HepG2 (cell line): Measurements from ENCODE around the gene SOX12. TPM values are rescaled to one million over a fixed set of nuclear protein-coding genes. Genes with fewer than 3 reads are reported as not detected.

ENCODE experiments used
- CAMTA2 ChIP-seq: sonication (generic); formaldehyde crosslinking; IDR thresholded peaks from 2 replicates; pipeline ENCODE4 v1.4.0; 2020; ENCODE audit warnings: mild to moderate bottlenecking, missing genetic modification reagents, borderline replicate concordance
- GATAD2A ChIP-seq: IDR thresholded peaks from 2 replicates; pipeline ENCODE4 v1.6.1; 2016
- HOMEZ ChIP-seq: IDR thresholded peaks from 2 replicates; pipeline ENCODE4 v1.6.1; 2016; ENCODE audit warnings: low read depth
- MIER2 ChIP-seq: IDR thresholded peaks from 2 replicates; pipeline ENCODE4 v1.6.1; 2016; ENCODE audit warnings: missing biosample characterization, missing genetic modification reagents
- RFXANK ChIP-seq: IDR thresholded peaks from 2 replicates; pipeline ENCODE4 v1.6.1; 2016
- RNF2 ChIP-seq: fragments of 450-650 bp; conservative IDR thresholded peaks from 2 replicates; pipeline ENCODE4 v1.6.1; 2016; ENCODE audit warnings: low read depth
- SIN3A ChIP-seq: IDR thresholded peaks from 2 replicates; pipeline ENCODE4 v1.6.1; 2011; ENCODE audit warnings: low read depth, mild to moderate bottlenecking, control low read depth, low read length, borderline replicate concordance
- THAP8 ChIP-seq: sonication (generic); formaldehyde crosslinking; IDR thresholded peaks from 2 replicates; pipeline ENCODE4 v1.5.1; 2020; ENCODE audit warnings: missing genetic modification reagents, mild to moderate bottlenecking, borderline replicate concordance
- TMF1 ChIP-seq: sonication (generic); formaldehyde crosslinking; IDR thresholded peaks from 2 replicates; pipeline ENCODE4 v1.8.1; 2022; ENCODE audit warnings: low read depth, missing genetic modification reagents
- USF2 ChIP-seq, 2 experiments: sonication (generic) in 1 of 2; formaldehyde crosslinking in 1 of 2; IDR thresholded peaks; 2 replicates each; pipeline versions ENCODE4 v1.5.1 to v1.6.1; 2011 to 2020; ENCODE audit warnings: borderline replicate concordance in 1 of 2, low read depth in 1 of 2, low read length in 1 of 2, mild to moderate bottlenecking in 1 of 2, missing genetic modification reagents in 1 of 2, moderate library complexity in 1 of 2
- ZKSCAN1 ChIP-seq: fragments of 150-350 bp; IDR thresholded peaks from 2 replicates; pipeline ENCODE4 v1.6.1; 2014; ENCODE audit warnings: low read length
- ZNF34 ChIP-seq: sonication (generic); formaldehyde crosslinking; IDR thresholded peaks from 2 replicates; pipeline ENCODE4 v1.4.0; 2020; ENCODE audit warnings: mild to moderate bottlenecking, missing genetic modification reagents, borderline replicate concordance
- ZNF431 ChIP-seq: sonication (generic); formaldehyde crosslinking; IDR thresholded peaks from 2 replicates; pipeline ENCODE4 v1.9.0; 2022; ENCODE audit warnings: missing genetic modification reagents, low read depth, mild to moderate bottlenecking, borderline replicate concordance
- ZNF672 ChIP-seq: sonication (generic); formaldehyde crosslinking; IDR thresholded peaks from 2 replicates; pipeline ENCODE4 v1.8.1; 2022; ENCODE audit warnings: missing genetic modification reagents
- ZXDC ChIP-seq: sonication (generic); formaldehyde crosslinking; IDR thresholded peaks from 2 replicates; pipeline ENCODE4 v1.5.0; 2020; ENCODE audit warnings: mild to moderate bottlenecking, missing genetic modification reagents
- polyA plus RNA-seq, 8 experiments: library from polyadenylated mRNA; depleted of rRNA in 3 of 8; stranded (reverse) in 7 of 8; unstranded in 1 of 8; fragments of >200 nt; fragmentation: Illumina TruSeq in 4 of 8; extraction: Trizol in 4 of 8; gene quantifications; 2 replicates each; pipeline versions ENCODE4 v1.2.1 to v1.2.3, GENCODE V29; 2011 to 2016; ENCODE audit warnings: low read depth in 4 of 8, missing spikeins in 1 of 8, mixed read lengths in 1 of 8; ENCODE audit not compliant: insufficient read depth in 1 of 8
- total RNA-seq, 5 experiments: library from RNA; depleted of rRNA; stranded (reverse); fragments of >200 nt; fragmentation: Illumina TruSeq; extraction: Trizol; gene quantifications; 2 replicates each; pipeline ENCODE4 v1.2.3, GENCODE V29; 2016; ENCODE audit warnings: low read depth in 1 of 5
- TF ChIP-seq, protein P1 (sequence below): sonication (generic); formaldehyde crosslinking; IDR thresholded peaks from 2 replicates; pipeline ENCODE4 v1.5.0; 2020; ENCODE audit warnings: missing genetic modification reagents
- TF ChIP-seq, protein P2 (sequence below): fragments of 450-650 bp; IDR thresholded peaks from 2 replicates; pipeline ENCODE4 v1.6.1; 2016
- TF ChIP-seq, protein P3 (sequence below): sonication (generic); formaldehyde crosslinking; IDR thresholded peaks from 2 replicates; pipeline ENCODE4 v1.8.0; 2022; ENCODE audit warnings: missing genetic modification reagents, mild to moderate bottlenecking, borderline replicate concordance

SOX12 gene
- total and polyA plus RNA-seq, 2 of the 13 experiments (the other 11 are each of a cell fraction or from before 2014, with no cell fraction given): 10.0 to 18.7 TPM

DNA sequence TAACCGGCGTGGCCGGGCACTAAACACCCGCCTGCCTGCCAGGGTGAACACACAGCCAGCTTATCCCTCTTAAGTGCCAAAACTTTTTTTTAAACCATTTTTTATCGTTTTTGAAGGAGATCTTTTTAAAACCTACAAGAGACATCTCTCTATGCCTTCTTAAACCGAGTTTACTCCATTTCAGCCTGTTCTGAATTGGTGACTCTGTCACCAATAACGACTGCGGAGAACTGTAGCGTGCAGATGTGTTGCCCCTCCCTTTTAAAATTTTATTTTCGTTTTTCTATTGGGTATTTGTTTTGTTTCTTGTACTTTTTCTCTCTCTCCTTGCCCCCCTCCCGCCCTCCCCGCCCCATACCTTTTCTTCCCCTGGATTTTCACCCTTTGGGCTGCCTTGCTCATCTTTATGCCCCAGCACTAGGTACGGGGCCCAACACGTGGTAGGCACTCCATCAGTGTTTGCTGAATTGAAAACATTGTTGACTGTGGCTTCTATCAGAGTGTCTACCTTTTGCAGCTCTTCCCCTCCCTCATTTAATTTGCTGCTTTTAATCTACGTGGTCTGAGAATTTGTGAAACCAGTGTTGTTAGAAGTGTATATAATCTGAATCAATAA is 26.5 kb upstream of the SOX12 start (continued):
- TF ChIP-seq HOMEZ (CRISPR knock-in tag): no peak
- TF ChIP-seq ZNF34 (CRISPR knock-in tag): no peak
- TF ChIP-seq, protein P1, sequence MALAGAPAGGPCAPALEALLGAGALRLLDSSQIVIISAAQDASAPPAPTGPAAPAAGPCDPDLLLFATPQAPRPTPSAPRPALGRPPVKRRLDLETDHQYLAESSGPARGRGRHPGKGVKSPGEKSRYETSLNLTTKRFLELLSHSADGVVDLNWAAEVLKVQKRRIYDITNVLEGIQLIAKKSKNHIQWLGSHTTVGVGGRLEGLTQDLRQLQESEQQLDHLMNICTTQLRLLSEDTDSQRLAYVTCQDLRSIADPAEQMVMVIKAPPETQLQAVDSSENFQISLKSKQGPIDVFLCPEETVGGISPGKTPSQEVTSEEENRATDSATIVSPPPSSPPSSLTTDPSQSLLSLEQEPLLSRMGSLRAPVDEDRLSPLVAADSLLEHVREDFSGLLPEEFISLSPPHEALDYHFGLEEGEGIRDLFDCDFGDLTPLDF (CRISPR knock-in tag): no peak
- no peak for TF ChIP-seq MIER2 (CRISPR knock-in tag)
- TF ChIP-seq CAMTA2 (CRISPR knock-in tag): no peak; the same call in 1 of the 2 replicates
- no peak for TF ChIP-seq ZKSCAN1
- no peak for TF ChIP-seq TMF1 (CRISPR knock-in tag)
- TF ChIP-seq THAP8 (CRISPR knock-in tag): no peak
- TF ChIP-seq RFXANK (CRISPR knock-in tag): no peak
- TF ChIP-seq ZNF431: peak; percentile 9; the same call in 1 of the 2 replicates
- TF ChIP-seq, protein P2, sequence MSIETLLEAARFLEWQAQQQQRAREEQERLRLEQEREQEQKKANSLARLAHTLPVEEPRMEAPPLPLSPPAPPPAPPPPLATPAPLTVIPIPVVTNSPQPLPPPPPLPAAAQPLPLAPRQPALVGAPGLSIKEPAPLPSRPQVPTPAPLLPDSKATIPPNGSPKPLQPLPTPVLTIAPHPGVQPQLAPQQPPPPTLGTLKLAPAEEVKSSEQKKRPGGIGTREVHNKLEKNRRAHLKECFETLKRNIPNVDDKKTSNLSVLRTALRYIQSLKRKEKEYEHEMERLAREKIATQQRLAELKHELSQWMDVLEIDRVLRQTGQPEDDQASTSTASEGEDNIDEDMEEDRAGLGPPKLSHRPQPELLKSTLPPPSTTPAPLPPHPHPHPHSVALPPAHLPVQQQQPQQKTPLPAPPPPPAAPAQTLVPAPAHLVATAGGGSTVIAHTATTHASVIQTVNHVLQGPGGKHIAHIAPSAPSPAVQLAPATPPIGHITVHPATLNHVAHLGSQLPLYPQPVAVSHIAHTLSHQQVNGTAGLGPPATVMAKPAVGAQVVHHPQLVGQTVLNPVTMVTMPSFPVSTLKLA: 0 out of 2 replicates have a peak, but pooled peaks have one; percentile 2
- no peak for TF ChIP-seq USF2 (IDR thresholded peaks at IDR 0.05; ENCODE audit: low read depth, low read length)
- no peak for TF ChIP-seq USF2 (CRISPR knock-in tag; IDR thresholded peaks at IDR 0.05; ENCODE audit: borderline replicate concordance)
- TF ChIP-seq RNF2: no peak
- no peak for TF ChIP-seq GATAD2A (CRISPR knock-in tag)
- TF ChIP-seq ZXDC (CRISPR knock-in tag): no peak
- no peak for TF ChIP-seq ZNF672 (CRISPR knock-in tag)
- TF ChIP-seq SIN3A: peak; percentile 56; the same call in 1 of the 2 replicates
- TF ChIP-seq, protein P3, sequence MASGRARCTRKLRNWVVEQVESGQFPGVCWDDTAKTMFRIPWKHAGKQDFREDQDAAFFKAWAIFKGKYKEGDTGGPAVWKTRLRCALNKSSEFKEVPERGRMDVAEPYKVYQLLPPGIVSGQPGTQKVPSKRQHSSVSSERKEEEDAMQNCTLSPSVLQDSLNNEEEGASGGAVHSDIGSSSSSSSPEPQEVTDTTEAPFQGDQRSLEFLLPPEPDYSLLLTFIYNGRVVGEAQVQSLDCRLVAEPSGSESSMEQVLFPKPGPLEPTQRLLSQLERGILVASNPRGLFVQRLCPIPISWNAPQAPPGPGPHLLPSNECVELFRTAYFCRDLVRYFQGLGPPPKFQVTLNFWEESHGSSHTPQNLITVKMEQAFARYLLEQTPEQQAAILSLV (CRISPR knock-in tag): peak; percentile 4; the same call in 1 of the 2 replicates
